Measurements from ENCODE around the gene ARID1B. TPM values are rescaled to one million over a fixed set of nuclear protein-coding genes. Genes with fewer than 3 reads are reported as not detected.

ARID1B gene
- total RNA-seq, 1 donor from 2014 or later, result 66.3 TPM

GRCh38 chr6:157200611-157201010, 423.4 kb downstream of the ARID1B start:
- intact Hi-C loops (cut with micrococcal nuclease), result no loop called here
- H3K4me1 Mint-ChIP-seq (ENCODE audit: low read depth), result peaks cover 5% of the 10 kb centered on the region

GRCh38 chr6:157201083-157201482, 423.9 kb downstream of the ARID1B start:
- DNase-seq (ENCODE audit: low spot score), result no peak
- Mint-ChIP-seq H3K4me3 (ENCODE audit: low read depth) (no peak overlapping the region), H3K27ac (no peak overlapping the region), H3K36me3 (ENCODE audit: low read depth) (peaks cover 49% of the 10 kb centered on the region), H3K9me3 (no peaks in the 10 kb centered on the region), H3K4me1 (ENCODE audit: low read depth) (peaks cover 5% of the 10 kb centered on the region), H3K27me3 (ENCODE audit: low read depth) (no peaks in the 10 kb centered on the region)
- intact Hi-C loops (cut with micrococcal nuclease), result no loop called here

More at GRCh38 chr6:157200611-157201010, 423.4 kb downstream of the ARID1B start:
- H3K4me3 Mint-ChIP-seq (ENCODE audit: low read depth), result no peak overlapping the region
- DNase-seq (ENCODE audit: low spot score), result no peak
- H3K9me3 Mint-ChIP-seq, result no peaks in the 10 kb centered on the region
- no peak overlapping the region for H3K27ac Mint-ChIP-seq
- no peaks in the 10 kb centered on the region for H3K27me3 Mint-ChIP-seq (ENCODE audit: low read depth)
- peaks cover 48% of the 10 kb centered on the region for H3K36me3 Mint-ChIP-seq (ENCODE audit: low read depth)

GRCh38 chr6:157203312-157203744, 426.1 kb downstream of the ARID1B start:
- H3K4me3 Mint-ChIP-seq (ENCODE audit: low read depth), result no peak overlapping the region
- intact Hi-C loops (cut with micrococcal nuclease), result no loop called here
- no peaks in the 10 kb centered on the region for H3K27me3 Mint-ChIP-seq (ENCODE audit: low read depth)
- no peak for DNase-seq (ENCODE audit: low spot score)
- no peaks in the 10 kb centered on the region for H3K9me3 Mint-ChIP-seq
- no peak overlapping the region for H3K27ac Mint-ChIP-seq
- no peaks in the 10 kb centered on the region for H3K4me1 Mint-ChIP-seq (ENCODE audit: low read depth)
- peaks cover 53% of the 10 kb centered on the region for H3K36me3 Mint-ChIP-seq (ENCODE audit: low read depth)

- H3K4me3 Mint-ChIP-seq (ENCODE audit: low read depth), result no peak overlapping the region
- intact Hi-C loops (cut with micrococcal nuclease), result no loop called here
- H3K36me3 Mint-ChIP-seq (ENCODE audit: low read depth), result peaks cover 53% of the 10 kb centered on the region
- H3K27ac Mint-ChIP-seq, result no peak overlapping the region
- no peaks in the 10 kb centered on the region for H3K27me3 Mint-ChIP-seq (ENCODE audit: low read depth)
- no peaks in the 10 kb centered on the region for H3K9me3 Mint-ChIP-seq
- H3K4me1 Mint-ChIP-seq (ENCODE audit: low read depth), result no peaks in the 10 kb centered on the region
- no peak for DNase-seq (ENCODE audit: low spot score)
Observed at GRCh38 chr6:157203764-157204163, 426.6 kb downstream of the ARID1B start.

GRCh38 chr6:157205473-157206358, 428.5 kb downstream of the ARID1B start:
- Mint-ChIP-seq H3K4me3 (ENCODE audit: low read depth) (no peak overlapping the region), H3K36me3 (ENCODE audit: low read depth) (peaks cover 53% of the 10 kb centered on the region), H3K27me3 (ENCODE audit: low read depth) (no peaks in the 10 kb centered on the region), H3K9me3 (no peaks in the 10 kb centered on the region), H3K27ac (no peak overlapping the region), H3K4me1 (ENCODE audit: low read depth) (peaks cover 2% of the 10 kb centered on the region)
- no peak for DNase-seq (ENCODE audit: low spot score)
- intact Hi-C loops (cut with micrococcal nuclease), result no loop called here

GRCh38 chr6:157206359-157206815, 429.2 kb downstream of the ARID1B start:
- Mint-ChIP-seq H3K4me1 (ENCODE audit: low read depth) (peaks cover 2% of the 10 kb centered on the region), H3K4me3 (ENCODE audit: low read depth) (no peak overlapping the region), H3K27me3 (ENCODE audit: low read depth) (no peaks in the 10 kb centered on the region), H3K9me3 (no peaks in the 10 kb centered on the region), H3K36me3 (ENCODE audit: low read depth) (peaks cover 47% of the 10 kb centered on the region), H3K27ac (no peak overlapping the region)
- intact Hi-C loops (cut with micrococcal nuclease), result no loop called here
- DNase-seq (ENCODE audit: low spot score), result no peak

GRCh38 chr6:157207521-157208076, 430.4 kb downstream of the ARID1B start:
- intact Hi-C loops (cut with micrococcal nuclease), result no loop called here
- Mint-ChIP-seq H3K36me3 (ENCODE audit: low read depth) (peaks cover 40% of the 10 kb centered on the region), H3K27ac (no peak overlapping the region)

GRCh38 chr6:157209865-157210530, 432.8 kb downstream of the ARID1B start:
- intact Hi-C loops (cut with micrococcal nuclease), result no loop called here
- H3K9me3 Mint-ChIP-seq, result no peaks in the 10 kb centered on the region
- no peak overlapping the region for H3K27ac Mint-ChIP-seq
- peaks cover 2% of the 10 kb centered on the region for H3K4me1 Mint-ChIP-seq (ENCODE audit: low read depth)
- no peak for DNase-seq (ENCODE audit: low spot score)
- no peak overlapping the region for H3K4me3 Mint-ChIP-seq (ENCODE audit: low read depth)
- H3K27me3 Mint-ChIP-seq (ENCODE audit: low read depth), result no peaks in the 10 kb centered on the region
- peaks cover 28% of the 10 kb centered on the region for H3K36me3 Mint-ChIP-seq (ENCODE audit: low read depth)

More at GRCh38 chr6:157207521-157208076, 430.4 kb downstream of the ARID1B start:
- no peak overlapping the region for H3K4me3 Mint-ChIP-seq (ENCODE audit: low read depth)
- no peak for DNase-seq (ENCODE audit: low spot score)
- no peaks in the 10 kb centered on the region for H3K9me3 Mint-ChIP-seq
- no peaks in the 10 kb centered on the region for H3K27me3 Mint-ChIP-seq (ENCODE audit: low read depth)
- H3K4me1 Mint-ChIP-seq (ENCODE audit: low read depth), result peaks cover 2% of the 10 kb centered on the region

DNA sequence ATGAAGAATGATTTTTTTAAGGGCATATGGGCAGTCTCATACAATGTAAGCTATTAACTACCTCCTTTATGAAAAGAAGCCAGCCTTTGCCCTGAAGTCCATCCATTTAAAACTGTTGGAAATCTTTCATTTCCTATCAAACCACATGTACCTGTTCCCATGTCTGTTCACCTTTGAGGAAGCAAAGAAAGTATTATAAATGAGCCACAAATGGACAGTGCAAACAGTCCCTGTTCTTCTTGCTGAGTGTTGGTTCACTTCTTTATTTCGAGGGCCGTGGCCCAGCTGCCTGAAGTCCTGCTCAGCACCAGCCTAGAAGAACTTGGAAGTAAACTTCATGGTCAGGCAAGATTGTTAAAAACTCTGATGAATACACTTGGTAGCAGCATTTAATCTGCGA, 433.8 kb downstream of the ARID1B start:
- intact Hi-C loops (cut with micrococcal nuclease), result no loop called here
- no peak overlapping the region for H3K4me3 Mint-ChIP-seq (ENCODE audit: low read depth)
- no peaks in the 10 kb centered on the region for H3K9me3 Mint-ChIP-seq
- DNase-seq (ENCODE audit: low spot score), result no peak
- H3K27me3 Mint-ChIP-seq (ENCODE audit: low read depth), result no peaks in the 10 kb centered on the region
- H3K4me1 Mint-ChIP-seq (ENCODE audit: low read depth), result peaks cover 2% of the 10 kb centered on the region
- no peak overlapping the region for H3K27ac Mint-ChIP-seq
- peaks cover 19% of the 10 kb centered on the region for H3K36me3 Mint-ChIP-seq (ENCODE audit: low read depth)

GRCh38 chr6:157211603-157212455, 434.7 kb downstream of the ARID1B start:
- H3K9me3 Mint-ChIP-seq, result no peaks in the 10 kb centered on the region
- no peak overlapping the region for H3K27ac Mint-ChIP-seq
- no peak overlapping the region for H3K4me3 Mint-ChIP-seq (ENCODE audit: low read depth)
- H3K4me1 Mint-ChIP-seq (ENCODE audit: low read depth), result peaks cover 5% of the 10 kb centered on the region
- DNase-seq (ENCODE audit: low spot score), result no peak
- peaks cover 11% of the 10 kb centered on the region for H3K36me3 Mint-ChIP-seq (ENCODE audit: low read depth)
- intact Hi-C loops (cut with micrococcal nuclease), result no loop called here
- H3K27me3 Mint-ChIP-seq (ENCODE audit: low read depth), result no peaks in the 10 kb centered on the region

DNA sequence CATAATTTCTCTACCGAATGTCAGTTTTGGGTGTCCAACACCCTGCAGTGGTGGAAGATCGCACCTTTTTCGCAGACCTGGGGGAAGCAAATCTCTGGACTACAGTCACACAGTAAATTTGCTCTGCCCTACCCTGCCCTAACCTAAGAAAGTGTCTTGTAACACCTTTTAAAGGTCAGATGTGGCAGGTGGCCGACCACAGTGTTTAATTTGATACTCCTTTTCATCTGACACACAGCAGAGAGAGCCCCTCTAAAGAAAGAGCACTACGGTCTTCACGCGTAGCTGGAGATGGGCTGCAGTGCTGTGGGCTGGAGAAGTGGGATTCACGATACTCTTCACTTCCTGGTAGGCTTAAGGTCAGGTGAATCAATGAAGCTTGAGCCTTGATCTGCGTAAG, 436.2 kb downstream of the ARID1B start:
- no peak overlapping the region for H3K27ac Mint-ChIP-seq
- H3K36me3 Mint-ChIP-seq (ENCODE audit: low read depth), result peaks cover 5% of the 10 kb centered on the region
- H3K4me3 Mint-ChIP-seq (ENCODE audit: low read depth), result no peak overlapping the region
- DNase-seq (ENCODE audit: low spot score), result no peak
- intact Hi-C loops (cut with micrococcal nuclease), result no loop called here
- H3K4me1 Mint-ChIP-seq (ENCODE audit: low read depth), result peaks cover 5% of the 10 kb centered on the region
- no peaks in the 10 kb centered on the region for H3K9me3 Mint-ChIP-seq
- no peaks in the 10 kb centered on the region for H3K27me3 Mint-ChIP-seq (ENCODE audit: low read depth)

GRCh38 chr6:157213907-157214565, 436.9 kb downstream of the ARID1B start:
- H3K27me3 Mint-ChIP-seq (ENCODE audit: low read depth), result no peaks in the 10 kb centered on the region
- no peak overlapping the region for H3K27ac Mint-ChIP-seq
- peaks cover 5% of the 10 kb centered on the region for H3K4me1 Mint-ChIP-seq (ENCODE audit: low read depth)
- no peak for DNase-seq (ENCODE audit: low spot score)
- peaks cover 5% of the 10 kb centered on the region for H3K36me3 Mint-ChIP-seq (ENCODE audit: low read depth)
- no peaks in the 10 kb centered on the region for H3K9me3 Mint-ChIP-seq
- intact Hi-C loops (cut with micrococcal nuclease), result no loop called here
- no peak overlapping the region for H3K4me3 Mint-ChIP-seq (ENCODE audit: low read depth)

Data from activated T-helper 2 cell treated with anti-CD3 and anti-CD28 coated beads, Interferon-gamma antibody, Interleukin-2, Interleukin-4, amounts not matched to agents 10 μg/mL and 5 μg/mL and 100 μg/mL, durations not matched to agents 14 hours and 24 hours and 36 hours (primary cell).